Tibial artery (tissue), 4 donors: ENCODE data around the gene FRAS1.

Experiments used
- DNase-seq, 2 donors: peaks; one replicate each; pipeline ENCODE4 v3.0.0-alpha.2; 2019
- H3K27ac ChIP-seq, 2 donors: fragments of 200-600 bp; sonication (generic) in 1 of 2; 1 replicate in 1 of 2; 2 replicates in 1 of 2; pipeline ENCODE4 v1.5.1; 2018 to 2019; ENCODE audit warnings: mild to moderate bottlenecking in 1 of 2
- H3K27me3 ChIP-seq, 2 donors: fragments of 200-600 bp; sonication (generic) in 1 of 2; one replicate each; pipeline versions ENCODE4 v1.5.1 to v1.6.0; 2016 to 2019
- H3K36me3 ChIP-seq, 3 donors: fragments of 200-600 bp; sonication (generic) in 2 of 3; one replicate each; pipeline ENCODE4 v1.5.1; 2016 to 2019; ENCODE audit warnings: mild to moderate bottlenecking in 2 of 3
- H3K4me1 ChIP-seq, 4 donors: fragments of 200-600 bp; sonication (generic) in 2 of 4; 1 replicate in 3 of 4; 2 replicates in 1 of 4; pipeline ENCODE4 v1.5.1; 2016 to 2019
- H3K4me3 ChIP-seq, 2 donors: fragments of 200-600 bp; sonication (generic) in 1 of 2; 1 replicate in 1 of 2; 2 replicates in 1 of 2; pipeline ENCODE4 v1.5.1; 2018 to 2019; ENCODE audit warnings: mild to moderate bottlenecking in 2 of 2
- H3K9me3 ChIP-seq, 3 donors: fragments of 200-600 bp; sonication (generic) in 1 of 3; one replicate each; pipeline ENCODE4 v1.5.1; 2016 to 2019
- intact Hi-C: fragments of 100-400 bp; cut with DNase I; formaldehyde crosslinking; loops from one replicate; pipeline ENCODE4 v1.15.0; 2023; ENCODE audit warnings: low total_unique reads
- TF ChIP-seq, protein P1 (sequence below), 2 experiments: fragments of 200-600 bp in 1 of 2; fragments of 450-650 bp in 1 of 2; IDR thresholded peaks; one replicate each; pipeline ENCODE4 v1.5.1; 2017 to 2019; ENCODE audit warnings: antibody characterized with exemption in 2 of 2, mild to moderate bottlenecking in 1 of 2, moderate library complexity in 1 of 2

The FRAS1 gene

DNA sequence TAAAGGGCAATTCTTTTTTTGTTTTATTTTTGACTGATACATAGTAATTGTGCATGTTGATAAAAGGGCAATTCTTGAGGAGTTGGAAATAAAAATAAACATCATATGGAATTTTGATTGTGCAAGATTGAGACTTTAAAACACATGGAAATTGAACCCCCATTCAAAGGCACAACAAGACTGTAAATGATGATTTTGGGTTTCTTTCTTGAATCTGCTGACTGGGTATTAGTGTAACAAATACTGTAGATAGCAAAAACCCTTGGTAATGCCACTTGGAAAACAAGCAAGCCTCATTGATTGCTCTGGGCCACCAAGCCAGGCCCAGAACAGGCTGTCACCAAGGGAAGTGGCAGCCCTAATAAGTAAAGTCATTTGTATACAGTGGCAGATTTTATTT lies 421.4 kb downstream of the FRAS1 start:
- H3K27me3 ChIP-seq = no peaks in the 10 kb centered on the region
- no peaks in the 10 kb centered on the region for H3K36me3 ChIP-seq
- intact Hi-C loops = no loop called here
- H3K4me1 ChIP-seq = no peaks in the 10 kb centered on the region
- no peaks in the 10 kb centered on the region for H3K9me3 ChIP-seq
- H3K27ac ChIP-seq = no peak overlapping the region
- TF ChIP-seq, protein P1, sequence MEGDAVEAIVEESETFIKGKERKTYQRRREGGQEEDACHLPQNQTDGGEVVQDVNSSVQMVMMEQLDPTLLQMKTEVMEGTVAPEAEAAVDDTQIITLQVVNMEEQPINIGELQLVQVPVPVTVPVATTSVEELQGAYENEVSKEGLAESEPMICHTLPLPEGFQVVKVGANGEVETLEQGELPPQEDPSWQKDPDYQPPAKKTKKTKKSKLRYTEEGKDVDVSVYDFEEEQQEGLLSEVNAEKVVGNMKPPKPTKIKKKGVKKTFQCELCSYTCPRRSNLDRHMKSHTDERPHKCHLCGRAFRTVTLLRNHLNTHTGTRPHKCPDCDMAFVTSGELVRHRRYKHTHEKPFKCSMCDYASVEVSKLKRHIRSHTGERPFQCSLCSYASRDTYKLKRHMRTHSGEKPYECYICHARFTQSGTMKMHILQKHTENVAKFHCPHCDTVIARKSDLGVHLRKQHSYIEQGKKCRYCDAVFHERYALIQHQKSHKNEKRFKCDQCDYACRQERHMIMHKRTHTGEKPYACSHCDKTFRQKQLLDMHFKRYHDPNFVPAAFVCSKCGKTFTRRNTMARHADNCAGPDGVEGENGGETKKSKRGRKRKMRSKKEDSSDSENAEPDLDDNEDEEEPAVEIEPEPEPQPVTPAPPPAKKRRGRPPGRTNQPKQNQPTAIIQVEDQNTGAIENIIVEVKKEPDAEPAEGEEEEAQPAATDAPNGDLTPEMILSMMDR (IDR thresholded peaks at IDR 0.05) = no peak
- no peak overlapping the region for H3K4me3 ChIP-seq
- DNase-seq = no peak

DNA sequence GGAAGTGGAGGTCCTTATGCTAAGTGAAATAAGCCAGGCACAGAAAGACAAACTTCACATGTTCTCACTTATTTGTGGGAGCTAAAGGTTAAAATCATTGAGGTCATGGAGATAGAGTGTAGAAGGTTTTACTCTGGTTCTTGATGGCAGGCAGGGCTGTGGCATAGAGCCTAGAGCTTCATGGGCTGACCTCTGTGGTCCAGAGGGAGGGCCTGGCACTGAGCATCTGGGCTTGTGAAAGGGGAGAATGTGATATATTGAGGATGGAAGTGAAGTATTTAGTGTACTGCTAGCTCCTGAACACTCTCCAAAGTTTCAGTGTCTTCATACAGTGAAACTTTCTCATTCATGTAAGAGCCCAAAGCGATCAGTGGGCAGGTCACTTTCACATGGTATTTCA lies 423.2 kb downstream of the FRAS1 start:
- Histone ChIP-seq H3K36me3 (no peaks in the 10 kb centered on the region), H3K4me1 (no peaks in the 10 kb centered on the region), H3K9me3 (no peaks in the 10 kb centered on the region), H3K4me3 (no peak overlapping the region), H3K27me3 (no peaks in the 10 kb centered on the region), H3K27ac (no peak overlapping the region)
- TF ChIP-seq, protein P1 (IDR thresholded peaks at IDR 0.05) = no peak
- intact Hi-C loops = no loop called here
- DNase-seq = no peak

DNA sequence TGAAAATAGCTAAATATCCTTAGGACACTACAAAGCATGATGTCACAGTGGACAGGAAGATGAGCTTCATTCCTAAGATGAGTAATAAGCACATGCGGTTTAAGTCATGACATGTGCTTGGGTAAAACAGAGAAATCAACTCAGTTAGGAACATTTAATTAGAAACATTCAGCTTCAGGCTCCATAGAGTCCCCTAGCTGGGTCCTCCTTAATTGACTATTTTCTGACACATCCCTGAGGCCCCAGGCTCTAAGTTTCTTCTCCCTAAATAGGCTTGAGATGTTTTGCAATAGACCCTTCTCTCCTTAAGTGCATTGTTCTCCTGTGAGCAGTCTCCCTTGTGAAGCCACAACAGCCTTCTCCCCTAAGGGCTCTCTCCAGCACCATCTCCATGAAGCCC lies 424.1 kb downstream of the FRAS1 start:
- no peak overlapping the region for H3K4me3 ChIP-seq
- TF ChIP-seq, protein P1 (IDR thresholded peaks at IDR 0.05) = no peak
- intact Hi-C loops = no loop called here
- H3K36me3 ChIP-seq = no peaks in the 10 kb centered on the region
- H3K9me3 ChIP-seq = no peaks in the 10 kb centered on the region
- H3K27ac ChIP-seq = no peak overlapping the region
- H3K4me1 ChIP-seq = no peaks in the 10 kb centered on the region
- DNase-seq = no peak
- H3K27me3 ChIP-seq = no peaks in the 10 kb centered on the region

DNA sequence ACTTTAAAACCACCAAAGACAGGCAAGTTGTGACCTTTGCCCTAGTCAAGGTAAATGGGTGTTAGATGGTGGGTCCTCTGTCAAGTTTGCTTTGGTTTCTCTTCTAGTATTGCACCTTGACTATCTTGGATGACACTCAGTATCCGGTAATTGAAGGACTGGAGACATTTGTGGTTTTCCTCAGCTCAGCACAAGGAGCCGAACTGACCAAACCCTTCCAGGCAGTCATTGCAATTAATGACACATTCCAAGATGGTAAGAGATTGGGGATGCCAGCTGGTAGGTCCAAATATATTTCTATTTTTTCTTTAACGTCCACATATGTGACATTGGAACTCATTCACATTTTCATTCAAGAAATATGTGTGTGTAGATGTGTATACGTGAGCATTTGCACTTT lies 425.2 kb downstream of the FRAS1 start:
- no peak for DNase-seq
- Histone ChIP-seq H3K36me3 (no peaks in the 10 kb centered on the region), H3K27me3 (no peaks in the 10 kb centered on the region), H3K9me3 (no peaks in the 10 kb centered on the region), H3K4me3 (no peak overlapping the region), H3K27ac (no peak overlapping the region), H3K4me1 (no peaks in the 10 kb centered on the region)
- TF ChIP-seq, protein P1 (IDR thresholded peaks at IDR 0.05) = no peak
- intact Hi-C loops = no loop called here

DNA sequence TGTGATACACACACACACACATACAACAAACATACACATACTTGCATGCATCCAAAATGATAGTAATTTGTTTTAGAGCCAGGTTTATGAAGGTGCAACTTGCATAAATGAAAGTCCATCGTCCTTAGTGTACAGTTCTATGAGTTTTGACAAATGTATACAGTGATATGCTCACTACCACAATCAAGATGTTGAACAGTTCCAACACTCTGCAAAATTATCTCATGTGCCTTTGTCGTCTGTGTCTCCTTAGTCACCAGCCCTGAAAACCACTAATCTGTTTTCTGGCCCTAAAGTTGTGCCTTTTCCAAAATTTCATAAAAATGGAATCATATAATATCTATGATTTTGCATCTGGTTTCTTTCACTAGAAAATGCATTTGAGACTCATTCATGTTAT lies 426.7 kb downstream of the FRAS1 start:
- H3K4me1 ChIP-seq = no peaks in the 10 kb centered on the region
- intact Hi-C loops = no loop called here
- TF ChIP-seq, protein P1 (IDR thresholded peaks at IDR 0.05) = no peak
- DNase-seq = no peak
- H3K4me3 ChIP-seq = no peak overlapping the region
- no peaks in the 10 kb centered on the region for H3K9me3 ChIP-seq
- H3K27me3 ChIP-seq = no peaks in the 10 kb centered on the region
- no peaks in the 10 kb centered on the region for H3K36me3 ChIP-seq
- no peak overlapping the region for H3K27ac ChIP-seq

DNA sequence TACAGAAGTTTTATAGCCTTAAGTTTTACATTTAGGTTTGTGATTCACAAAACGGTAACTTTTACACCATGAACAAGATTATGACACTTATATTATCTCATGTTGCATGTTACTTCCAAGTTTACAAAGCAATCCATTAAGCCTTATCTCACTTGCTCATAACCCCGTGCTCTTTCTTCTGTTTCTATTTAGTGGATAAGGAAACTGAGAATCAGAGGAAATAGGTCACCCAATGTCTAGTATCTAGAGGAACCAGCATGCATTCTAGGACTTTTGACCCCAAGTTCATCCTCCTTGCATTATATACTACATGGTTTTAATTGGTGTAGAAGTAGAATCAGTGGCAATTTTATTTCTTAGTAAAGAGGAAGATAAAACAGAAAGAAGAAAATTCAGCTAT lies 427.5 kb downstream of the FRAS1 start:
- Histone ChIP-seq H3K27ac (no peak overlapping the region), H3K36me3 (no peaks in the 10 kb centered on the region), H3K4me3 (no peak overlapping the region), H3K27me3 (no peaks in the 10 kb centered on the region), H3K9me3 (no peaks in the 10 kb centered on the region), H3K4me1 (no peaks in the 10 kb centered on the region)
- no peak for DNase-seq
- intact Hi-C loops = no loop called here
- TF ChIP-seq, protein P1 (IDR thresholded peaks at IDR 0.05) = no peak
